Kidney glomerular epithelial cell (primary cell): ENCODE results near the gene STIMATE.

Source experiments
- DNase-seq: peaks from one replicate; lab custom pipeline; 2025; lab: John Stamatoyannopoulos, UW

The STIMATE gene

DNA sequence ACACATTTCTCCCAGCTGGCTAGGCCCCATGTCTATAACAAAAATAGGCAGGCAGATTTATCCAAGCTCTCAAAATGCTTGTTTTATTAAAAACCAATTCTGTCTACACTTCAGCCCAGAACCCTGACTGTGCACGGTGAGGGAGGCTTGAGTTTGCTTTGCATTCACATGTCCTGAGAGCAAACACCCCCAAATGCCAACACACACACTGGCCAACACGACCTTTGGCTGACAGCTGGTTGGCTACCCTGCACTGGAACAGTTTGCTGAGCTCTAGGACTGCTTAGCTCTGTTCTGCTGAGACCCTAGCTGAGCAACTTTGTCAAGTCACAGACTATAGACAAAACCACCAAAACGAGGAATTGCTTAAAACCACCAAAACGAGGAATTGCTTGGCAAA, 3.6 kb downstream of the STIMATE start:
- no peak for DNase-seq

DNA sequence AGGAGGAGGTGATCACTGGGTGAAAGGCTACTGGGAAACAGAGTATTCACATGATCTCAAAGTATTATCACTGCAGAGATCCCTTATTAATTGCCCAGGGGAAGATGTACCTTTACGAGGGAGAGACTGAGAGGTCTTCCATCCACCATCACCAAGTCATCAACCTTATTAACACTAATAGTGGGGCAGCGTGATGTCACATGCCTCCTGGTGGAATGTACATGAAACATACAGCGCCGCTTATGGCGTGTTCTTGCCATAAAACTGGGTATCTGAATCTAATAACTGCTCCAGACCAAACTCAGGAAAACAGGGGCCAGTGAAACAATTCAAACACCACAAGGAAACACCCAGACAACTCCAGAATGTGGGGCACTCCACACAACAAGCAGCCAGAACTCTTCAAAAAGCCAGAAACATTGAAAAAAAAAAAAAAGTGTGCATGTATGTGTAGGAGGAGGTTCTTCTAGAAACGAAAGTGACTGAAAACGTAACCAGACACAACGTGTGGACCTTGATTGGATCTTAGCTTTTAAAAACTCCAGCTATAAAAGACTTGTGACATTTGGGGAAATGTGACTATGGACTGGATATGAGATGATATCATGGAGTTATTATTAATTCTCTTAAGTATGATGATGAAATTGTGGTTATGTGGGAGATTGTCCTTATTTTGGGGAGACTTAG, 4.6 kb downstream of the STIMATE start:
- no peak for DNase-seq

DNA sequence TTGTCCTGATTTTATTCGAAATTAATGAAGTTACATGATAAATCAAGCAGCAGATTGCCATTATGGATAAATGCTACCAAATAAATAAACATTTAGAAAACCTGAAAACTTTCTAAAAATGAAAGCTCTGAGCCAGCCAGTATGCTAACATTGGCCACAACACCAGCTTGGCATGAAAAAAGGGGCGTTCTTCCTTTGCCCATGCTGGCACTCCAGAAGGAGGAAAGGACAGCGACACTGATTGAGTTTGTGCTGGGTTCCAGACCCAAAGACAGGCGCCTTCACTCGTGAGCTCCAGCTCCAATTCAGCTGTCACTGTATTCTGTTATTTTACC, 5.1 kb downstream of the STIMATE start:
- no peak for DNase-seq

DNA sequence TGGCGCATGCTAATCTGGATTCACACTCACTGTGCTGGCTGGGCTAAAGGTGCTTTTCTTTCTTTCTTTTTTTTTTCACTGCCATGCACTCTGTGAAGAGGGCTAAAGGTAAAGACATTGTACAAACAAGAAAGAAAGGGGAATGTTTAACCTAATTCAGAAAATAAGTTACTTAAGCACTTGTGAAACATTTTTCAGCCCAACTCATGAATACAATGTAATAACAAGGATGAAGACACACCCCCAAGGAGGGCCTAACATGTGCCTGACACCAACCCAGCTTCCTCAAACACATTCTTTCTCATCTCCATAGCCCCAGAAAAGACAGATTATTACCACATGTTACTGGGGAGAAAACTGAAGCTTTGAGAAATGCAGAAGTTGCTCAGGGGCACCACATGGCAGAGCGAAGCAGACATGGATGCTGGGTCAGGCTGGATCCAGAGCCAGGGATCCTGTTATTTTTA, 5.7 kb downstream of the STIMATE start:
- DNase-seq: no peak

DNA sequence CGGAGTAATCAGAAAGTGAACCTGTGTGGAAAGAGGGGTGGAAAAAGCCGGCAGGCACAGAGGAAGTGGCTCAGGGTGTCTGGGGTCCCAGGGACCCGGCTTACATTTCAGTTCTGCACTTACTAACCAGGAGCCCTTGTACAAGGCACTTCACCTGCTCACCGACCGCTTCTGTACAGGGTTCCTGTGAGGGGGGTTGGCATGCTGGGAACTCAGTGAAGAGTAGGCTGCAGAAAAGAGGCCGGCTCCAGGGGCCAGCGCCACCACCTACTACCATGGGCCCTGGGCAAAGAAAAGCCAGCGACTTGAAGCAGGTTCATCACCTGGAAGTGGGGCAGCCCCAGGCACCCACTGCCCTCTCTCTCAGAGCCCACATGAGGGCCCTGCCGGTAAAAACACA, 6.2 kb downstream of the STIMATE start:
- no peak for DNase-seq

DNA sequence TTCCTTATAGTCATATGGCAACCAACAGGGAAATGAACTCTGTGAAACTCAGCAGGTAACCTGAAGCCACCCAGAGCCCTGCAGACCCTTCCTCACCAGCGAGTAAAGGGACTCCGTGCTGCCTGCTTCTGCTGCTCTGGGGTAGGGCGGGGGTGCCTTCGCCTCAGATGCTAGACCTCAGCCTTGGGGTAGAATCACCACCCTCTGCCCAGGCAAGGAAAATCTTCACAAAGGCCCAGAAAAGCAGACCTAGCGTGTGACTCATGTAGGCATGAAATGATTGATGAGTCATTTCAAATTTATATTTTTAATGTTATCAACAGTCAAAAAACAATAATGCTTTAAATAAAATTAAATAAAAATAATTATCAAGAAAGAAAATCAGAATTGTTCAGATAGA, 6.6 kb downstream of the STIMATE start:
- DNase-seq: no peak

DNA sequence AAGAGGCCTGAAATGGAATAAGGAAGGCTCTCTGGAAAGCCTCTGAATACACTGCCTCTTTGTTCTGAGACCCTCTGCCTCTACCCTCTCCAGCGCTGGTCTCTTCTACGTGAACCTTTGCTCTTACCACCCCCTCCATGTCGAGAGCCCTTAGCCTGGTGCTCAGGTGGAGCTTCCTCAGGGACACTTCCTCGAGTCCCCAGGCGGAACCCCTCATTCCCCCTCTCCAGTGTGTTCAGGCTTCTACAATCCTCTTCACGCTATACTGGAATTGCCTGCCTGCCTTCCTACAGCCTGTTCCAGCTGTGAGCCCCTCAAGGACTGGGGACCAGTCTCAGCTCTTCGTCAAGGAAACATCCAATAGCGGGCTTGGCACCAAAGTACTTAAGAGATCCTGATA, 7.4 kb downstream of the STIMATE start:
- no peak for DNase-seq

DNA sequence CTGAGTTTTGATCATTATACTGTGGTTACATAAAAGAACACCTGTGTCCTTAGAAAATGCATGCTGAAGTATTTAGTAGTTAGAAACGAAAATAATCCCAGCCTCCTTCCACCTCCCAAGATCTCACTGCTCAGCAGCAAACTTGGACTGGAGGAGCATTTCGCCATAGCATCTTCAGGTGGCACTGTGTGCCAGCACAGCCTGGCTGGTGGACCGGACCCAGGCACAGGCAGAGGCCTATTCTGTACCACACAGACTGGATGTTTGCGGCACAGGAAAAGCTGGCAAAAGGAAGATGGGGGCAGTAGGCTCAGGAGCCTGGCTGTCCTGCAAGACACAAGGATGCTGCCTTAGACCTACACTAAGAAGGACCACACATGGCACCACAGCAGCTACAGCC, 10.2 kb downstream of the STIMATE start:
- DNase-seq: no peak

DNA sequence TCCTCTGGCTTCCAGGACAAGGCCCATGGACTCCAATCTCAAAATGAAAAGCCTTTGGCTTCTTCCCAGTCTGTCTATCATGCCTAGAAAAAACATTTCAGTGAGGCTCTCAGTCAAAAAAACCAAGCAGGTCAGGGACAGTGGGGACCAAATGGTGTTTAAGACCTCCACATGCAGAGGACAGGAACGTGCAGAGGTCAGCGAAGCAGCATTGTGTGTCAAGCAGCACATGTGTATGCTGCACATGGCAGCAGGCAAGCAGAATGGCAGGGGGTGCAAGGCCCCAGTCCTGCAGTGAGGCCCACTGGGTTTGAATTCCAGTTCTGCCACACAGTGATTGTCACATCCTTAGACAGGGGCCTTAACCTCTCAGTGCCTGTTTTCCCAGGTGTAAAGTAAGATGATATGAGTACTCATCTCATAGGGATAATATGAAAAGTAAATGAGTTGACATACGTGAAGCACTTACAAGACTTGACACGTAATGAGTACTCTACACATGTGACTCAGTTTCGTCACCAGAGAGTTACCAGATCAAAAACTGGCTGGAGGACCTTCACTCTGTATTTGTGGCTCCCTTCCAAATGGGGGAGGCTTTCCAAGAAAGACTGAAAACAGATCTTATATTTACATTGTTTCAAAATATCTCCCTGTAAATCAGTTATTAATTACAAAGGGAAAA, 11.2 kb downstream of the STIMATE start:
- no peak for DNase-seq

DNA sequence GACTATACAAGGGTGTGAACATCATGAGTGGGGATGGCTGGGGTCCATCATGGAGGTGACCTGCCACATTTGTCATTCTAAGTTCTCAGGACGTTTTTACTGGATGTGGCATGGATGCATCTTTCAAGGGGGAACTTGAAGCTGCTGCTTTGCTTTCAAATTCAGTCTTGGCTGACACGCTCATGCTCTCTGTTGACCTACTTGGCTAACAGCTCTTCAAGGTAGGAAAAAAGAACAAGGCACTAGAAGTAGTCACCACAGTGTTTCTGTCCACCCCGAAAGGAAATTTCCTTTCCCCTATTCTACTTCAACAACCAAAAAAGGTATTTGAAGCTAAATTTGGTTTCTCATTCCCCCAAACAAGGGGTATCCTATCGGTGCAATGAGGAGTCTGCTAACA, 15.0 kb downstream of the STIMATE start:
- no peak for DNase-seq

DNA sequence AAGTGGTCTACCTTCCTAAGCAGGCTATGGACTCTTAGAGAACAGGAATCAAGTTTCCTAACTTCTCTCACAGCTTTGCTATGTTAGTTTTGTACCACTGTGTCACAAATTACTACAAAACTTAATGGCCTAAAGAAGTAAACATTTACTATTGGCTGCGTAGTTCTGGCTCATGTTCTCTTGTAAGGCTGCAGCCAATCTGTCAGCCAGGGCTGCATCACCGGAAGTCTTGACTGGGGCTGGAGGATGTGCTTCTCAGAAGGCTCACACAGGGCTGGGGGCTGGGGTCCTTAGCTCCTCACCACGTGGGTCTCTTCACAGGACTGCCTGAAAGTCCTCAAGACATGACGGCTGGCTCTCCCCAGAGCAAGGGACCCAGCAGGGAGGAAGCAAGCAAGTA, 15.5 kb downstream of the STIMATE start:
- DNase-seq: no peak

DNA sequence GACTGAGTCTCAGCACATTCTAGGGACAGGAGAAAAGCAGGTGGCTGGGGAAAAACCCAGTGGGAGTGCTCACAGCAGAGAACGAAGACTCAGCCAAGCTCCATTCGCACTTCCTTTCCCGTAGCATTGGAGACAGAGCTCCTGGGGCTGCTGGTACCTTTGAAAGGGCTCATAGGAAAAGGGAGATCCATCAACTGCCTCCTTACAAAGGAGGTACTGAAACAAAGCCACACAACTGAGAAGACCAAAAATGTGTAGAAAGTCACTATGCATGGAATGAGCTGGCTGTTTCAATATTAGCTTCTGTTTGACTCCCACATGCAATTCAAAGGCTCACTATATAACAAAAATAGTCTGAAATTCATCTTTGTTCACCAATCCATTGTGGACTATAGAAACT, 16.9 kb downstream of the STIMATE start:
- DNase-seq: no peak

DNA sequence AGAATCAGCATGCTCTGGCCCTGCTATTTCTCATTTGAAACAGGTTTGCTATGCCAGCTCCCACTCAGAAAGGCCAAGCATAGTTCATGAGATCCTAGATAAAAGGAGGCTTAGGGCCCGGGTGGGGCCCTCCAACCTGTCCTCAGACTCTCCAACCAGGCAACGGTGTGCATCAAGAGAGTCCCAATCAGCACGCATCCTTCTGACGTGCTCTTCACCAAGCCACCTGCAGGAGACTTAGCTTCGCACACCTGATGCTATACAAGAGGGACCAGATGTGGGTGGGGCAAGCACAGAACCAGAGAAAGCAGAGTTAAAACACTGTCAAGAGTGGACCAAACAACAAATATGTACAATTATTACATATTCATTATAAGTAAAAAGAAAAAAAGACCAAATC, 17.3 kb downstream of the STIMATE start:
- no peak for DNase-seq

DNA sequence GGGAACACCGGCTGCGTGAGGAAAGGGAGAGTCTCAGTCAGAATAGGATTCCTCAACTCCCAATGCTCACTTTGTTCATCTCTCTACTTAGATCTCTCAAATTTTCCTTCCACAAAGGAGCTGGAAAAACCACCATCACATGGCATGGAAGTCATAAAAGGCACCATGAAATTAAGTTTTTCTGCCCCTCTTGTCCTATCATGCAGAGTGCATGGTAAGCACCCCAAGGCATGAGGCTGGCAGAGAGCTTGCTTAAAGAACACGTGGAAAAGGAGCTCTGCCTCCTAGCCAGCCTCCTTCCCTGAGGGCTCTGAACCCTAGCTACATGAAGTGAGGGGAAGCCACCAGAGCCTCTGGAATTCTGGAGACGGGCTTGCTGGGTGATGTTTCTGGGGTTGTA, 17.8 kb downstream of the STIMATE start:
- no peak for DNase-seq

DNA sequence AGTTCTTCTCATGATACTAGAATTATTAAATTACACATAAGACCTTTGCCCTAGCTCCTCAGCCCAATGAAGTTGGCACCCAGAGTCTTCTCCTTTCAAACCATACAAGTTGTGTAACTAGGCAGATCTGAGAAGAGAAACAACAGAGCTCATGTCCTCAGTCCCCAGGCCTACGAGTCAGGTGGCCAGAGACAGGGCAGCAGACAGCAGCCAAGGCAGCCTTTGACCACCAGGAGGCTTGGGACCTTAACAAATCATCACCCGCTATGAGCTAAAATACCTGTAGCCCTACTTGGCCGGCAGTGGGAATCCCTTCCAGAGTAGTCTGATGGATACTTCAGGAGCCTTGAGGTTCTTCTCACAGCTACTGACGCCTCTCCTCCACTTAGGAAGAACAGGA, 18.3 kb downstream of the STIMATE start:
- DNase-seq: no peak

DNA sequence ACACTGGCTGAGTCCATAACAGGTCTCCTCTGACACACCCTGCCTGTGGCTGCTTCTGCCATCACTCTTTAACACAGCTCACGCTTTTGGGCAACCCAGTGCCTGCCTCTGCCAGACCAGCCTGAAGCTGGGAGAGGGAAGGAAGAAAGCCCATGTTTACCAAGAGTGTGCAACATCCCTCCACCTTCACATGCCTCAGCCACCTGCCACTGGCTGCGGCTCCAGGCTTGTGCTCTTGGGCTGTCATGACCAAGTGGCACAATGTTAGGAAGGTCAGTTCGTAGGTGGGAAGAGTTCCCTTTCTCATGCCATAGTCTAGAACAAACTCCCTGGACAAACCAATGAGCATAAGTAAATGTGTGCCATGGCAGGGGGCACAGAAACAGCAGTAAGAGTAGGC, 20.3 kb downstream of the STIMATE start:
- DNase-seq: no peak

DNA sequence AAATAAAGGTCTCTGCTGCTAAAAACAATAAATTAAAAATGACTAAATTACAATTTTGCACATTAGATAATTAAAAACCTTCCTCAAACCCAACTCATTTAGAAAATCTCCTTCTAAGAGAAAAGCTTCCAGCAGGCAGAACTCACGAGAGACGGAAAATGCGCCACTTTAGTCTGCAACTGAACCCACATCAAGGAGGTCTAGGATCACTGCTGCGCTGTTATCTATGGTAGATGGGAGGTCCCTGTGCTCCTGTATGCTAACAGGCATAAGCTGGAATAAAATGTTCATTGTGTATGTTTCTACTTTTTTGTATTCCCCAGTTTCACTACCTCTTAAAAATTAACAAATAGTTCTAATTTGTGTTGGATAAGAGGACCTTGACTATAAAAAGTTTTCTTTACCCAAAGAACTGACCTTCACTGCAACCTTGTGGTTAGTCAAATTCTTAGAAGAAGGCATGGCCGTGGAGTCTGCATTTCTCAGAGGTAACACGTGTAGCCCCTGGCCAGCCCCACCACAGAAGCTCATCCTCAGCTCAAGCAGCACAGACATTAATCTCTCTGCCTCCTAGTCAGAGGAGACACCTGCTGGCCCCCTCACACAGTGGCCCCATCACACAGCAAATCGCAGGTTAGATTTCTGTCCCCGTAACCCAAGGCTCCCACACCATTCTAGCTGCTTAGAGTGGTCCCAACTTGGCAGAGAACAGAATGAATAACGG, 22.3 kb downstream of the STIMATE start:
- DNase-seq: no peak

DNA sequence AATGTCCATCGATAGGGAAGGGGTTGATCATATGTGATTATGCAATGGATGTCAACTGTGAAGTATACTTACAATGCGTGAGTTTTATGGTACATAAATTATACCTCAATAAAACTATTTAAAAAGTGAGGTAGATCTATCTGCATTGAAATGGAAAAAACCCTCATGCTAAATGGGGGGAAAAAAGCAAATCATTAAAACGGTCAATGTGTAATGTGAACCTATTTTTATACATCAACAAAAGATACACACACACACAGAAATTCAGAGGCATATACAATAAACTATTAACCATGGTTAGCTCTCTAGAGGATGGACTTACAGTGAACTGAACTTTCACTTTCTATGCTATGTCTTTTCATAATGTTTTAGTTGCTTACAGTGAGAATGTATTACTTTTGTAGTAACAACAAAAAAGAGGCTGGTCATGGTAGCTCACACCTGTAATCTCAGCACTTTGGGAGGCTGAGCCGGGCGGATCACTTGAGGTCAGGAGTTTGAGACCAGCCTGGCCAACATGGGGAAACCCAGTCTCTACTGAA, 23.1 kb downstream of the STIMATE start:
- DNase-seq: no peak

DNA sequence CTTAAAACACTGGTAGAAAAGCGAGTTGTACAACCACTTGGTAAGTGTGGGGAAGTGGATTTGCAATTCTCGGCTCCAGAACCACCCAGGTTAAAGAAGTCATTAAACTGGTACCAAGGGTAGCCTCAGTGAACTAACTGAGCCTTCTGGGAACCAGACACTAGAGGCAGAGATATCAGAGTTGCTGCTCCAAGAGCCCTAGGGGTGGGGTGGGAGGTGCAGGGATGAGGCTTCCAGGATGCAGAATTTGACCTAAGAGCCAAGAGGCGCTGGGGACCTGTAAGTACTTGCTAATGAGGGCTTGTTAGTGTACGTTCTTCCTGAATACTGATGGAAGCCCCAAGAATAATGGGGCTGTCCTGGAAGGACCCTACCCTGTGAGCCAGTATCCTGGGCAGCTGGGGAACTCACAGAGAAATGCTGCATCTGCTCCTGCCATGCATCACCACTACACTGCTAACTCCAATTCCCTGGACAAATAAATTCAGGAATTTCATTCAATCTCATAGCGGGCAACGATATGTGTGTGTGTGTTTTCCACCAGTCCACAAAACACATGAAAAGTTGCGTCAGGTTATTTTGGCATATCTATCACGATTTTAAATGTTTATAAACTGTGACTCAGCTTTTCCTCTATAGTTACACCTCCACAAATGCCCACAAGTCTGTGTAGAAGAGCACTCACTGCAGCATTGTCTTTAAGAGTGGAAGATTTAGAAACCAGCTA, 23.8 kb downstream of the STIMATE start:
- no peak for DNase-seq

DNA sequence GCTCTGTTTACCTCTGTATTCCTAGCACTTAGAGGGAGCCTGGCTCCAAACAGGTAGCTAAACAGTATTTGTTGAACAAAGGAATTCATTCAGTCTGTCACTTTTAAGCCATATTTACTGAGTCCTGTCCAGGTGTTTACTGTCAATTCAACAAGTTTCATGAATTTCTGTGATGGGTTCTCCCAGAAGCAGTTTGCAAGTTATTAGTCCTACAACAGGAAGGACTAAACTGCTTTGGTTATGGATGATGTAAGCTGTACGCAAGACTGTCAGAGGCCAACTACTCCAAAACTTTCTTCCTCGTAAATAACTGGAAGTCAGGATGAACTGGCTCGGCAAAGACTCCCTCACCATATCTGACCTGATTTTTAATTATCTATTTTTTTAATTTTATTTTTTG, 25.1 kb downstream of the STIMATE start:
- no peak for DNase-seq

DNA sequence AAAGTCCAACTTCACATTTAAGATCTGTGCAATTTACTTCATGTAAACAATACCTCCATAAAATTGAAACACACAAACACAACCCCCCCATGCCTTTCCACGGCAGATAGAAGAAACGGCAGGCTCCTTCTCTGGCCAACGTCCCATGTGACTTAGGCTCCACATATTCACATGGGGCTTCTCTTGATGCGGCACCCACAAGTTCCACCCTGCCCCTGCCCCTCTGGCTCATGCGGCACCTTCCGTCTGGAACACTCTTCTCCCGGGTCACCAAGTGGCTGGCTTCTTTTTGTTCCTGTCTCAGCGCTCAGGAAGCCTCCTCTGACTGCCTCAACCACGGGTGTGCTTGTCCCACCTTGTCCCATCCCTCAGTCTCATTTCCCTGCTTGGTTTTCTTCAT, 25.6 kb downstream of the STIMATE start:
- DNase-seq: no peak

DNA sequence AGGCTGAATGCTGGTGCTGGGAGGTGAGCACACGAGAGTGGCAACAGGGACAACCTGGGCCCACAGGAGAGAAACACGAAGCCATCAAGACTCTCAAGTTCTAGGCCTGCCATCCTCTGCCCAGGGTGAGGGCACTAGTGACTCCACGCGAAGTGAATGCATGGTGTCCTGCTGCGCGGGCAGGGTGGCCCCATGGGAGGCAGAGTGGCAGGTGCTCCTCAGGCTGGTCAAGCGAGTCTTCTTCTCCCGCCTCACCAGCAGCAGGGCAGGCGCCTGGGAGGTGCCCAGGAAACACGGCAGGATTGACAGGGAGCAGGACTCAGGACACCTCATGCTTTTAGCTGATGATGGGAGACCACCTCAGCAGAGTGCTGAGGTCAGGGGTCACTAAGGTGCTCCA, 26.9 kb downstream of the STIMATE start:
- no peak for DNase-seq

DNA sequence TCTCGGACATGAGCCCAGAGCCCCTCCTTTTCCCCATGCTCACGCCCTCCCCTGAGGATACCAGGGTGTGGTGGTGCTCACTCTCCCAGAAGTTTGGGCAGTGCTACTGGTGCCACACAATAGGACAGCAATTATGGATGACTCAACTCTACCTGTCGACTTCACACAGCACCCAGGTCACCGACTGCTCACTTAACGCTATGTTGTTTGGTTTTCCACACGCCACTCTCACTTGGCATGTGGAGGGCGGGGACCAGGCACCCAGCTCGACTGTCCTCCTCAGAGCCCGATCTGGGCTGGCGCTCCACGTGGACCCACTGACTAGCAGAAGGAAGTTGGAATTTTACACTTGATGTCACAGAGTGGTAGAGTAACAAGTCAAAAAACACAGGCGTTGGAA, 30.9 kb downstream of the STIMATE start:
- no peak for DNase-seq
